ENCODE results near the gene PRDM2. TPM values are rescaled to one million over a fixed set of nuclear protein-coding genes. Genes with fewer than 3 reads are reported as not detected.

PRDM2 gene
- total RNA-seq, 4 donors from 2014 or later = 26.3 to 39.5 (median 34.6) TPM

- DNase-seq (ENCODE audit: low spot score) (no peak), ATAC-seq (ENCODE audit: low FRiP score) (no peak)
- TF ChIP-seq CTCF (IDR thresholded peaks at IDR 0.05) = no peak
Measured at GRCh38 chr1:13803546-13804239, 103.7 kb downstream of the PRDM2 start.

GRCh38 chr1:13804240-13804633 lies 104.2 kb downstream of the PRDM2 start:
- no peak for TF ChIP-seq CTCF (IDR thresholded peaks at IDR 0.05)
- DNase-seq (ENCODE audit: low spot score) (no peak), ATAC-seq (ENCODE audit: low FRiP score) (no peak)

GRCh38 chr1:13805431-13805830 lies 105.4 kb downstream of the PRDM2 start:
- TF ChIP-seq CTCF (IDR thresholded peaks at IDR 0.05) = no peak

GRCh38 chr1:13806108-13806507 lies 106.1 kb downstream of the PRDM2 start:
- no peak for DNase-seq (ENCODE audit: low spot score)
- ATAC-seq (ENCODE audit: low FRiP score) = no peak
- no peak for TF ChIP-seq CTCF (IDR thresholded peaks at IDR 0.05)

More at GRCh38 chr1:13805431-13805830, 105.4 kb downstream of the PRDM2 start:
- DNase-seq (ENCODE audit: low spot score) (no peak), ATAC-seq (ENCODE audit: low FRiP score) (no peak)

- TF ChIP-seq CTCF (IDR thresholded peaks at IDR 0.05) = no peak
- DNase-seq (ENCODE audit: low spot score) = no peak
- ATAC-seq (ENCODE audit: low FRiP score) = no peak
Measured at GRCh38 chr1:13807209-13807608, 107.2 kb downstream of the PRDM2 start.

- no peak for TF ChIP-seq CTCF (IDR thresholded peaks at IDR 0.05)
- DNase-seq (ENCODE audit: low spot score) = peak; percentile 42
- ATAC-seq (ENCODE audit: low FRiP score) = no peak
Measured at GRCh38 chr1:13808729-13809131, 108.7 kb downstream of the PRDM2 start.

GRCh38 chr1:13809461-13810159 lies 109.6 kb downstream of the PRDM2 start:
- ATAC-seq (ENCODE audit: low FRiP score) (no peak), DNase-seq (ENCODE audit: low spot score) (no peak)
- no peak for TF ChIP-seq CTCF (IDR thresholded peaks at IDR 0.05)
